Hepatocyte (in vitro differentiated cells): ENCODE results near the gene PRAMEF26. TPM values are rescaled to one million over a fixed set of nuclear protein-coding genes. Genes with fewer than 3 reads are reported as not detected.
"Not testable (repeated sequence)": the region's sequence is repeated elsewhere in the genome, so short reads cannot be mapped to it uniquely, and the experiment has no call there.

Experiments used
- DNase-seq: peaks from one replicate; pipeline ENCODE4 v3.0.0-alpha.2; 2016; ENCODE audit warnings: low spot score
- H2AFZ ChIP-seq: fragments of 200-600 bp; sonication (generic); 2 replicates; pipeline ENCODE4 v1.6.0; 2016; ENCODE audit warnings: antibody characterized with exemption, mild to moderate bottlenecking
- H3K27ac ChIP-seq: fragments of 200-600 bp; sonication (generic); 2 replicates; pipeline ENCODE4 v1.5.1; 2016; ENCODE audit warnings: mild to moderate bottlenecking
- H3K27me3 ChIP-seq: fragments of 200-600 bp; sonication (generic); 2 replicates; pipeline ENCODE4 v1.6.1; 2016
- H3K36me3 ChIP-seq: fragments of 200-600 bp; sonication (generic); replicated peaks from 2 replicates; pipeline ENCODE4 v1.5.1; 2016; ENCODE audit warnings: low read depth; ENCODE audit not compliant: insufficient read depth
- H3K4me1 ChIP-seq: fragments of 200-600 bp; sonication (generic); 2 replicates; pipeline ENCODE4 v1.5.1; 2016; ENCODE audit warnings: mild to moderate bottlenecking, moderate library complexity; ENCODE audit not compliant: insufficient read depth
- H3K4me2 ChIP-seq: fragments of 200-600 bp; sonication (generic); 2 replicates; pipeline ENCODE4 v1.6.0; 2016
- H3K4me3 ChIP-seq: fragments of 200-600 bp; sonication (generic); 2 replicates; pipeline ENCODE4 v1.5.1; 2016; ENCODE audit warnings: mild to moderate bottlenecking
- H3K79me2 ChIP-seq: fragments of 200-600 bp; sonication (generic); 2 replicates; pipeline ENCODE4 v1.6.0; 2017; ENCODE audit warnings: mild to moderate bottlenecking
- H3K9me2 ChIP-seq: fragments of 200-600 bp; sonication (generic); replicated peaks from 2 replicates; pipeline ENCODE4 v1.6.0; 2017; ENCODE audit warnings: mild to moderate bottlenecking; ENCODE audit not compliant: insufficient read depth
- H3K9me3 ChIP-seq: fragments of 200-600 bp; sonication (generic); 2 replicates; pipeline ENCODE4 v1.5.1; 2016; ENCODE audit warnings: low read depth, mild to moderate bottlenecking
- H4K20me1 ChIP-seq: fragments of 200-600 bp; sonication (generic); 2 replicates; pipeline ENCODE4 v1.6.0; 2016; ENCODE audit warnings: mild to moderate bottlenecking; ENCODE audit not compliant: insufficient read depth, poor library complexity, severe bottlenecking
- WGBS: methylation state at CpG from one replicate; pipeline ENCODE4 v1.1.6; 2016; ENCODE audit warnings: low lambda C conversion rate; ENCODE audit errors: missing lambda C conversion rate; 5-methylcytosine and 5-hydroxymethylcytosine counted together
- polyA plus RNA-seq: library from polyadenylated mRNA; unstranded; fragments of >200 nt; fragmentation: Nextera tagmentation; extraction: Ambion mirVana; gene quantifications from 2 replicates; pipeline ENCODE4 v1.2.1, GENCODE V29; 2016
- total RNA-seq: library from RNA; depleted of rRNA; stranded (reverse); fragments of >200 nt; gene quantifications from 2 replicates; pipeline ENCODE4 v1.2.3, GENCODE V29; 2014

PRAMEF26 gene
- not detected in 2 replicates for total RNA-seq
- polyA plus RNA-seq = not detected in 2 replicates

- not testable (repeated sequence) for H3K27me3 ChIP-seq, H3K4me1 ChIP-seq, H3K36me3 ChIP-seq, H3K9me3 ChIP-seq, H3K4me2 ChIP-seq, DNase-seq, H3K27ac ChIP-seq, H3K4me3 ChIP-seq, H3K79me2 ChIP-seq, H4K20me1 ChIP-seq, H2AFZ ChIP-seq, H3K9me2 ChIP-seq
- WGBS = 90% methylated on average over 1 of the region's 5 CpGs
These were observed at the start of gene PRAMEF26 for GRCh38 chr1:13155909-13156308. Gene PRAMEF26 (minus strand): TSS chr1:13156009. CDS start chr1:13153095, 2,914 bp downstream.

GRCh38 chr1:13201309-13201708 lies 45.5 kb upstream of the PRAMEF26 start, which contains the start of gene PRAMEF13:
Gene PRAMEF13 (minus strand): TSS chr1:13201409. CDS start chr1:13199589, 1,820 bp downstream.
- H4K20me1 ChIP-seq, H3K4me3 ChIP-seq, H3K4me1 ChIP-seq, H3K36me3 ChIP-seq, DNase-seq, H3K27me3 ChIP-seq, H3K9me2 ChIP-seq, H3K4me2 ChIP-seq, H3K27ac ChIP-seq, H3K79me2 ChIP-seq, H3K9me3 ChIP-seq, H2AFZ ChIP-seq: not testable (repeated sequence)
- WGBS = no CpG with 5 or more reads among the region's 5 CpGs

GRCh38 chr1:13171548-13171947 lies 15.7 kb upstream of the PRAMEF26 start, which contains the start of gene PRAMEF9:
Gene PRAMEF9 (plus strand): TSS chr1:13171848. CDS start chr1:13175281, 3,433 bp downstream.
- not testable (repeated sequence) for H3K4me2 ChIP-seq, H3K9me3 ChIP-seq

GRCh38 chr1:13165531-13165930 lies 9.7 kb upstream of the PRAMEF26 start, which contains the start of gene HNRNPCL4:
Gene HNRNPCL4 (minus strand): TSS chr1:13165631. CDS start chr1:13165467, 164 bp downstream.
- H3K27me3 ChIP-seq, H3K4me1 ChIP-seq, H2AFZ ChIP-seq, H3K79me2 ChIP-seq, H3K4me2 ChIP-seq, H4K20me1 ChIP-seq, H3K27ac ChIP-seq, DNase-seq, H3K9me2 ChIP-seq, H3K36me3 ChIP-seq, H3K4me3 ChIP-seq, H3K9me3 ChIP-seq: not testable (repeated sequence)
- WGBS = no CpG with 5 or more reads among the region's 8 CpGs

More at GRCh38 chr1:13171548-13171947, 15.7 kb upstream of the PRAMEF26 start, which contains the start of gene PRAMEF9:
- not testable (repeated sequence) for H3K27me3 ChIP-seq, H3K9me2 ChIP-seq, H2AFZ ChIP-seq, H3K79me2 ChIP-seq, H3K4me3 ChIP-seq, DNase-seq, H3K27ac ChIP-seq, H3K36me3 ChIP-seq, H4K20me1 ChIP-seq, H3K4me1 ChIP-seq
- 50% methylated on average over 1 of the region's 2 CpGs for WGBS

GRCh38 chr1:13116754-13117153 lies 39.1 kb downstream of the PRAMEF26 start, which contains the start of gene HNRNPCL2:
Gene HNRNPCL2 (minus strand): TSS chr1:13116854. CDS start chr1:13116400, 454 bp downstream.
- not testable (repeated sequence) for DNase-seq, H3K9me2 ChIP-seq, H3K4me1 ChIP-seq, H3K4me2 ChIP-seq, H3K79me2 ChIP-seq, H3K4me3 ChIP-seq, H4K20me1 ChIP-seq, H2AFZ ChIP-seq, H3K9me3 ChIP-seq, H3K27me3 ChIP-seq, H3K27ac ChIP-seq, H3K36me3 ChIP-seq
- WGBS = 78% methylated on average over 6 of the region's 6 CpGs

Other genes starting within 250 kb of the PRAMEF26 start
- gene PRAMEF7, start 239.4 kb downstream of the PRAMEF26 start, total RNA-seq = not detected in 2 replicates
- gene PRAMEF7, start 239.4 kb downstream of the PRAMEF26 start, polyA plus RNA-seq = not detected in 2 replicates
- not detected in 2 replicates for gene PRAMEF6, start 208.4 kb downstream of the PRAMEF26 start, total RNA-seq
- gene PRAMEF6, start 208.4 kb downstream of the PRAMEF26 start, polyA plus RNA-seq = not detected in 2 replicates
- gene PRAMEF27, start 99.4 kb downstream of the PRAMEF26 start, total RNA-seq = not detected in 2 replicates
- not detected in 2 replicates for gene PRAMEF27, start 99.4 kb downstream of the PRAMEF26 start, polyA plus RNA-seq
- gene HNRNPCL3, start 95.2 kb downstream of the PRAMEF26 start, total RNA-seq = not detected in 2 replicates
- gene HNRNPCL3, start 95.2 kb downstream of the PRAMEF26 start, polyA plus RNA-seq = not detected in 2 replicates
- not detected in 2 replicates for gene PRAMEF25, start 85.2 kb downstream of the PRAMEF26 start, total RNA-seq
- gene PRAMEF25, start 85.2 kb downstream of the PRAMEF26 start, polyA plus RNA-seq = not detected in 2 replicates
- gene HNRNPCL2, start 39.2 kb downstream of the PRAMEF26 start, total RNA-seq = not detected in 2 replicates
- not detected in 2 replicates for gene HNRNPCL2, start 39.2 kb downstream of the PRAMEF26 start, polyA plus RNA-seq
- gene HNRNPCL4, start 9.6 kb upstream of the PRAMEF26 start, total RNA-seq = not detected in 2 replicates
- gene HNRNPCL4, start 9.6 kb upstream of the PRAMEF26 start, polyA plus RNA-seq = not detected in 2 replicates
- gene PRAMEF9, start 15.8 kb upstream of the PRAMEF26 start, total RNA-seq = not detected in 2 replicates
- gene PRAMEF9, start 15.8 kb upstream of the PRAMEF26 start, polyA plus RNA-seq = not detected in 2 replicates
- not detected in 2 replicates for gene PRAMEF13, start 45.4 kb upstream of the PRAMEF26 start, total RNA-seq
- gene PRAMEF13, start 45.4 kb upstream of the PRAMEF26 start, polyA plus RNA-seq = not detected in 2 replicates
- gene PRAMEF18, start 70.1 kb upstream of the PRAMEF26 start, total RNA-seq = not detected in 2 replicates
- not detected in 2 replicates for gene PRAMEF18, start 70.1 kb upstream of the PRAMEF26 start, polyA plus RNA-seq
- gene PRAMEF5, start 98.2 kb upstream of the PRAMEF26 start, total RNA-seq = not detected in 2 replicates
- not detected in 2 replicates for gene PRAMEF5, start 98.2 kb upstream of the PRAMEF26 start, polyA plus RNA-seq
- not detected in 2 replicates for gene PRAMEF8, start 129.1 kb upstream of the PRAMEF26 start, total RNA-seq
- gene PRAMEF8, start 129.1 kb upstream of the PRAMEF26 start, polyA plus RNA-seq = not detected in 2 replicates
- not detected in 2 replicates for gene PRAMEF33, start 147.5 kb upstream of the PRAMEF26 start, total RNA-seq
- gene PRAMEF33, start 147.5 kb upstream of the PRAMEF26 start, polyA plus RNA-seq = not detected in 2 replicates
- not detected in 2 replicates for gene PRAMEF15, start 159.6 kb upstream of the PRAMEF26 start, total RNA-seq
- not detected in 2 replicates for gene PRAMEF15, start 159.6 kb upstream of the PRAMEF26 start, polyA plus RNA-seq
- gene PRAMEF14, start 191.1 kb upstream of the PRAMEF26 start, total RNA-seq = not detected in 2 replicates
- gene PRAMEF14, start 191.1 kb upstream of the PRAMEF26 start, polyA plus RNA-seq = not detected in 2 replicates
- not detected in 2 replicates for gene PRAMEF19, start 215.9 kb upstream of the PRAMEF26 start, total RNA-seq
- gene PRAMEF19, start 215.9 kb upstream of the PRAMEF26 start, polyA plus RNA-seq = not detected in 2 replicates
- not detected in 2 replicates for gene PRAMEF17, start 233.6 kb upstream of the PRAMEF26 start, total RNA-seq
- gene PRAMEF17, start 233.6 kb upstream of the PRAMEF26 start, polyA plus RNA-seq = not detected in 2 replicates